Measurements from ENCODE around the gene CEP68. TPM values are rescaled to one million over a fixed set of nuclear protein-coding genes. Genes with fewer than 3 reads are reported as not detected.

The CEP68 gene
- total and polyA plus RNA-seq, 8 donors = 4.8 to 39.7 (median 16.7) TPM

DNA sequence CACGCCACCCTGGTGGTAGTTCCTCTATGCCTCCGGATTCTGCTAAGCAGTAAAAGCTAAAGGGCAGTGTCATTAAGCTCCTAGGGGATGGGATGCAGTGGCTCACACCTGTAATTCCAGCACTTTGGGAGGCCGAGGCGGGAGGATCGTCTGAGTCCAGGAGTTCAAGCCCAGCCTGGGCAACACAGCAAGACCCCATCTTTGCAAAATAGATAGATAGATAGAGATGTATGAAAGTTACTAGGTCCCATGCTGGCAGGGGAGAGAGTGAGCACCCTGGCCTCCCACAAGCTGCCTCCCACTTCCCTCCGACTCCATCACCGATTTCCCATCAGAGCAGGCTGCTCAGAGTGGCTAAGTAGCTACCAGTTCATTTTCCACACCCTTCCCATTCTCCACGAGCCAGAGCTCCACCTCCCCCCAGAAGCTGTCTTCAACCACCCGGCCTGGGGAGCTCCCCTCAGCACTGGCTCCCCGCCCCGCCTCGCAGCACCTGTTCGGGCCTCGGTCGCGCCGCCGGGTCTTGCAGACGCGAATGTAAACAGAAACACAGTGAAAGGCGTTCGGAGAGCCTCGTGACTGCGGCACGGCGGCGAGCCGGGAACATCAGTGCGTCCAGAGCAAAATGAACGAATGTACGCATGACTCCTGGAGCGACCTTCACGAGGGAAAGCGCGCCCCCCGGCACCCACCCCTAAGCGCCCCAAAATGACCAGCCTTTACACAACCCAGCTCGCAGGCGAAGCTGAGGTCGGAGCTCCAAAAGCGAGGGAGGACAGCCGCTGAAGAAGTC, 598 bp upstream of the CEP68 start:
- no peaks in the 10 kb centered on the region for H3K9me3 ChIP-seq
- intact Hi-C loops (cut with DNase I; ENCODE audit: low total_unique reads) = no loop called here
- no peaks in the 10 kb centered on the region for H3K36me3 ChIP-seq
- peak overlapping the region; percentile 82 to 92 (median 90) for H3K4me3 ChIP-seq
- H3K27ac ChIP-seq = peak overlapping the region; percentile 70 to 96 (median 92)
- H3K4me1 ChIP-seq = peaks cover 10 to 59% (median 51%) of the 10 kb centered on the region in 4 donors
- no peak for TF ChIP-seq EP300 (IDR thresholded peaks at IDR 0.05)
- TF ChIP-seq POLR2A (IDR thresholded peaks at IDR 0.05) = no peak
- TF ChIP-seq POLR2AphosphoS5 (IDR thresholded peaks at IDR 0.05) = no peak
- DNase-seq = peak in 1 of 2 donors; percentile 68
- H3K27me3 ChIP-seq = no peaks in the 10 kb centered on the region
- WGBS, 5 donors = 9 to 10% (median 9%) methylated on average over 37 to 42 of the region's 42 CpGs

GRCh38 chr2:65057054-65057375, 799 bp downstream of the CEP68 start:
- Histone ChIP-seq H3K27ac (peak overlapping the region; percentile 86 to 96 (median 93)), H3K36me3 (no peaks in the 10 kb centered on the region), H3K4me1 (peaks cover 21 to 73% (median 65%) of the 10 kb centered on the region in 4 donors), H3K9me3 (no peaks in the 10 kb centered on the region), H3K27me3 (no peaks in the 10 kb centered on the region), H3K4me3 (peak overlapping the region; percentile 82 to 92 (median 90))
- intact Hi-C loops (cut with DNase I; ENCODE audit: low total_unique reads) = no loop called here
- TF ChIP-seq POLR2AphosphoS5 (IDR thresholded peaks at IDR 0.05) (no peak), POLR2A (IDR thresholded peaks at IDR 0.05) (no peak)
- TF ChIP-seq, protein P1, sequence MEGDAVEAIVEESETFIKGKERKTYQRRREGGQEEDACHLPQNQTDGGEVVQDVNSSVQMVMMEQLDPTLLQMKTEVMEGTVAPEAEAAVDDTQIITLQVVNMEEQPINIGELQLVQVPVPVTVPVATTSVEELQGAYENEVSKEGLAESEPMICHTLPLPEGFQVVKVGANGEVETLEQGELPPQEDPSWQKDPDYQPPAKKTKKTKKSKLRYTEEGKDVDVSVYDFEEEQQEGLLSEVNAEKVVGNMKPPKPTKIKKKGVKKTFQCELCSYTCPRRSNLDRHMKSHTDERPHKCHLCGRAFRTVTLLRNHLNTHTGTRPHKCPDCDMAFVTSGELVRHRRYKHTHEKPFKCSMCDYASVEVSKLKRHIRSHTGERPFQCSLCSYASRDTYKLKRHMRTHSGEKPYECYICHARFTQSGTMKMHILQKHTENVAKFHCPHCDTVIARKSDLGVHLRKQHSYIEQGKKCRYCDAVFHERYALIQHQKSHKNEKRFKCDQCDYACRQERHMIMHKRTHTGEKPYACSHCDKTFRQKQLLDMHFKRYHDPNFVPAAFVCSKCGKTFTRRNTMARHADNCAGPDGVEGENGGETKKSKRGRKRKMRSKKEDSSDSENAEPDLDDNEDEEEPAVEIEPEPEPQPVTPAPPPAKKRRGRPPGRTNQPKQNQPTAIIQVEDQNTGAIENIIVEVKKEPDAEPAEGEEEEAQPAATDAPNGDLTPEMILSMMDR (IDR thresholded peaks at IDR 0.05) = no peak
- no peak for DNase-seq
- WGBS, 5 donors = 0 to 2% (median 1%) methylated on average over 5 of the region's 5 CpGs

GRCh38 chr2:65057391-65058052, 1.3 kb downstream of the CEP68 start:
- H3K9me3 ChIP-seq = no peaks in the 10 kb centered on the region
- H3K27me3 ChIP-seq = no peaks in the 10 kb centered on the region
- peaks cover 22 to 76% (median 69%) of the 10 kb centered on the region in 4 donors for H3K4me1 ChIP-seq
- peak overlapping the region; percentile 56 to 96 (median 92) for H3K27ac ChIP-seq
- H3K36me3 ChIP-seq = no peaks in the 10 kb centered on the region
- intact Hi-C loops (cut with DNase I; ENCODE audit: low total_unique reads) = no loop called here
- H3K4me3 ChIP-seq = peak overlapping the region; percentile 82 to 92 (median 90)
- 17 to 31% (median 31%) methylated on average over 6 of the region's 6 CpGs for WGBS, 5 donors
- TF ChIP-seq POLR2AphosphoS5 (IDR thresholded peaks at IDR 0.05) = peak in 2 of 3 donors; percentile 28 to 48
- no peak for TF ChIP-seq EP300 (IDR thresholded peaks at IDR 0.05)
- DNase-seq = peak in 1 of 2 donors; percentile 79

DNA sequence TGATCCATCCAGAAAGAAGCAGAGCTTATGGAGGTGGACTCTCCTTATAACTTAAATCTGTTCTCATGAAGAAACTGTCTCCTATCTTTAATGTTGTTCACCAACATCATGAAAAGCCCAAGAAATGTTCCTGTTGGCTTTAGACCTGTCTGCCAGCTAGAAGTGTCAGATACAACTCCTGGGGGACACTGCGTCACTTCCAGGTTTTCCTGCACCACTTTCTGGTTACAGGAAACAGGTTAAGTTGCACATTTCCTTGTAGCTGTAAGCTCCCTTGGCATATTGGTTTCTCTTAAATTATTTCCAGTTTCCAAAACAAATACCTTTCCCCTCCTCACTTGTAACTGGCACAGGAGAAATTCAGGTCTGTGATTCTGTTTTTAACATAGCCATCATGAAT, 2.9 kb downstream of the CEP68 start:
- no peak overlapping the region for H3K4me3 ChIP-seq
- peak overlapping the region in 4 of 5 donors; percentile 78 to 96 (median 89) for H3K27ac ChIP-seq
- TF ChIP-seq EP300 (IDR thresholded peaks at IDR 0.05) = no peak
- peak in 2 of 3 donors; percentile 34 to 37 for TF ChIP-seq POLR2AphosphoS5 (IDR thresholded peaks at IDR 0.05)
- intact Hi-C loops (cut with DNase I; ENCODE audit: low total_unique reads) = no loop called here
- WGBS, 5 donors = 47 to 74% (median 65%) methylated on average over 1 of the region's 1 CpG
- peaks cover 34 to 85% (median 81%) of the 10 kb centered on the region in 4 donors for H3K4me1 ChIP-seq
- no peaks in the 10 kb centered on the region for H3K9me3 ChIP-seq
- peak in 1 of 2 donors; percentile 60 for DNase-seq
- H3K36me3 ChIP-seq = no peaks in the 10 kb centered on the region
- H3K27me3 ChIP-seq = no peaks in the 10 kb centered on the region

DNA sequence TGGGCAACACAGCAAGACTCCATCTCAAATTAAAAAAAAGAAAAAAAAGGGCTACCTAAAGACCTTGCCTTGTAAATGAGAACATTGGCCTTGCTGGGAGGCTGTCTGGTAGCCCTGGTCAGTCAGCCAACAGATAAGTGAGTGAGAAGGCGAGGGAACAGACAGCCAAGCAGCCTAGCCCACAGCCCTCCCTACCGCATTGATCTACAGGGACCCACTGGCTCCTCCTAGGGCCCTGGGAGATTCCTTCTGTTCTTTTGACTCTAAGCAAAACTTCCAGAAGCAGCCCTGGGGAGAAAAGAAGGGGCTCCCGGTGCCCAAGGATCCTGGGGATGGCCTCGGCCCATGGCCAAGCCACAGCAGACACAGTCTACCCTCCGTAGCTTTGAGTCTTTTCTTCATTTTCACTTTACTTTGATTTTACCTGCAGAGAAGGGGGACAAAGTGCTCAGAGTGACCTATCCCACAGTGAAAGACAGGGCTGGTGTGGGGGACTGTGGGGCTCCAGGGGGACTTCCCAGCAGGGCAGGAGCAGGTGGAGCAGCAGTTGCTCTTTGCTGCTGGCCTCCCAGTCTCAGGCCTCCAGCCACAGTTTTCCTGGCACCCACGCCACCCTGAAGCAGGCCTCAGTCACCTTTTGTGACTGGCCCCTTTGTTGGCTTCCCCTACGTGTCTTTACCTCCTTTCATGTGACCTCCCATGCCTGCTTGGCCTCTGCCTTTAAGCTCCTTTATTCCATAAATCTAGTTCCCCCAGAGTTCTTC, 5.1 kb downstream of the CEP68 start:
- peak in 1 of 2 donors; percentile 43 for DNase-seq
- Histone ChIP-seq H3K9me3 (no peaks in the 10 kb centered on the region), H3K4me3 (no peak overlapping the region), H3K27ac (peak overlapping the region; percentile 74 to 96 (median 85)), H3K27me3 (no peaks in the 10 kb centered on the region), H3K4me1 (peaks cover 53 to 95% (median 82%) of the 10 kb centered on the region in 4 donors), H3K36me3 (no peaks in the 10 kb centered on the region)
- intact Hi-C loops (cut with DNase I; ENCODE audit: low total_unique reads) = no loop called here
- TF ChIP-seq EP300 (IDR thresholded peaks at IDR 0.05) = no peak
- TF ChIP-seq, protein P1 (IDR thresholded peaks at IDR 0.05) = no peak
- no peak for TF ChIP-seq POLR2A (IDR thresholded peaks at IDR 0.05)
- no peak for TF ChIP-seq POLR2AphosphoS5 (IDR thresholded peaks at IDR 0.05)
- WGBS, 5 donors = 46 to 69% (median 52%) methylated on average over 7 of the region's 7 CpGs
